Activated CD4-positive, alpha-beta T cell treated with anti-CD3 and anti-CD28 coated beads, Interleukin-2, amount 50 U/mL, for 4 hours (primary cell): ENCODE results near the gene SIGLEC8.
"Not testable (repeated sequence)": the region's sequence is repeated elsewhere in the genome, so short reads cannot be mapped to it uniquely, and the experiment has no call there.

Experiments used
- DNase-seq, 2 experiments: peaks; one replicate each; pipeline ENCODE4 v3.0.0-alpha.2; 2020

The SIGLEC8 gene

DNA sequence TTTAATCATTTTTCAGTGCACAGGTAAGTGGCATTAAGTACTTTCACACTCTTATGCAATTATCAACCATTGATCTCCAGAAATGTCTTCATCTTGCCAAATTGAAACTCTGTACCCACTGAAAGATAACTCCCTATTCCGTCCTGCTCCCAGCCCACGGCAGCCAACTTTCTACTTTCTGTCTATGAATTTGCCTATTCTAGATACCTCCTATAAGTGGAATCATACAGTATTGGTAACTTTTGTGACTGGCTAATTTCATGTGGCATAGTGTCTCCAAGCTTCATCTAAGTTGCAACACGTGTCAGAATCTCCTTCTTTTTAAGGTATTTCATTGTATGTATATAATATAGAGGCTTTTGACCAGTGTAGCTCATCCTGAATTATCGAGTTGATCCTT lies 14.4 kb upstream of the SIGLEC8 start:
- no peak for DNase-seq

DNA sequence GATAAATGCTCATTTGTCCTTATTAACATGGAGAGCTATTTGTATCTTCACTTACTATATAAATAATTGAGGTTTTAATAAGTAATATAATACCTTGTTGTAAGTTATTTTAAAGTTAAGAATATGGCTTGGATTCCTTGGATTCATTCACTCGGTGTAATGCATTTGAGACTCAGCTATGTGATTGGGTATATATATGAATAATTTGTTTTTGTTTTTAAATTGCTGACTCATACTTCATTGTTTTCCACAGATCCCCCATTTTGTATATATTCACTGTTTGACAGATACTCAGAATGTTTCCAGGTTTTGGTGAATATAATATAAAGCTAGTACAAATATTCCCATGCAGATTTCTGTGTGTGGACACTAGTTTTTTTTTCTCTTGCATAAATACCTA lies 13.3 kb upstream of the SIGLEC8 start:
- no peak for DNase-seq

DNA sequence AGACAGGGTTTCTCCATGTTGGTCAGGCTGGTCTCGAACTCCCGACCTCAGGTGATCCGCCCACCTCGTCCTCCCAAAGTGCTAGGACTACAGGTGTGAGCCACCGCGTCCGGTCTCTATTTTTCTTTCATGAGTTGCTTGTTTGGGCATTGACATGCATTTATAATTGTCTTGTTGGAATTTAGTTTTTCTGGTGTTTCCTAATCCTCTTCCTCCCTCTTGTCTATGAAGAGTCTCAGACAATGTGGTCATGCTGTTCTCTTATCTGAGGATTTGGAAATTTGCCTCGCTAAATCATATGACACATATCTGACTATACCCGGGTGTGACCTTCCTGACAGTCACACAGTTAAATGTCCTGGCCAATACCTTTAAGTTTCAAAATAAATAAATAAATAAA lies 12.7 kb upstream of the SIGLEC8 start:
- DNase-seq: no peak

DNA sequence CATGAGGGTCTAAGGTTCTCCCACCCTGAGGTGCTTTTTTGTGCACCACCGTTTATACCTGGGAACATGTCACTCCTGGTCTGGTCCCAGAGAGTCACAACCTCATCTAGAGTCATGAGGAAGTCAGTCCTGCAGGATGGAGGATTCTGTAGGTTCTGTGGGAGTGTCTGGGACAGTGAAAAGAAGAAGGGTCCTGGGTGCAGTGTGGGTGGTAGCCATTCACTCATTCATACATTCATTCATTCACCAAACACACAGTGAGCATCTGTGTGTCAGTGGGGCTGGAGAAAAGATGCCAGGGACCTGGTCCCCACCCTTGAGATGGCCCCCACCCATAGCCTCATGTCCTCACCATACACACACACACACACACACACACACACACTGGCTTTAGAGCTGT lies 11.4 kb upstream of the SIGLEC8 start:
- DNase-seq: no peak

DNA sequence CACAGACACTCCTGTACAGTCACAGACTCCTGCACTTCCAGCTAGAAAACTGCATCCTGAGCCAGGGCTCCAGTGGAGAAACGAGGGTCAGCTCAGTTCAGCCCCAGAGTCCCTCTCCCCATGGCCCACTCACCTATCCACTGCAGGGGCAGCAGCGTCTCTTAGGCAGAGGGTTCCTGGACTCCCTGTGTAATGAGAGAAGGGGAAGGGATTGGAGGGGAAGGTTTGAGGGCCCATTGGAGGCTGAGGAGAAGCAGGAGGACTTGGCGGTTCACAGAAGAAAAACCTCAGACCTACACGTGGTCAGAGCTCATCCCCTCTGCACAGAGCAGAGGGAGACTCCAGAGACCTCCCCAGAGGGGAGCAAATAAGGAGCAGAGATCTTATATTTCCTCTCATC lies 10.9 kb upstream of the SIGLEC8 start:
- no peak for DNase-seq

DNA sequence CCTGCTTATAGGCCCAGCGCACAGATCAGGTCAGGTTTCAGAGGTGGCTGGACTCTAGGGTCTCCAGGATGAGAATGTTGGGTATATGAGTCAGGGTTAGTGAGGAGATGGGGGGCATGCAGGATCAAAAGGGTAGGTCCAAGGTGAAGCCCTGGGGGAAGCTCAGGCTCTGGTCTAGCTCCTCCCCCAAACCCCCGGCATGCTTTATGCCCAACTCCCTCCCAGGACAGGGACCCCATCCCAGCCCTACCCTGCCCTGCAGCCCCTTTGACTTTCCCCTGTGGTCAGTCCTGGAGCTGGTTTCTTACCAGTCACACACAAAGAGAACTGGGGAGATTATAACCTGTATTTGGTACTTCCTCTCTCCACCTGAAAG lies 10.3 kb upstream of the SIGLEC8 start:
- DNase-seq: no peak

DNA sequence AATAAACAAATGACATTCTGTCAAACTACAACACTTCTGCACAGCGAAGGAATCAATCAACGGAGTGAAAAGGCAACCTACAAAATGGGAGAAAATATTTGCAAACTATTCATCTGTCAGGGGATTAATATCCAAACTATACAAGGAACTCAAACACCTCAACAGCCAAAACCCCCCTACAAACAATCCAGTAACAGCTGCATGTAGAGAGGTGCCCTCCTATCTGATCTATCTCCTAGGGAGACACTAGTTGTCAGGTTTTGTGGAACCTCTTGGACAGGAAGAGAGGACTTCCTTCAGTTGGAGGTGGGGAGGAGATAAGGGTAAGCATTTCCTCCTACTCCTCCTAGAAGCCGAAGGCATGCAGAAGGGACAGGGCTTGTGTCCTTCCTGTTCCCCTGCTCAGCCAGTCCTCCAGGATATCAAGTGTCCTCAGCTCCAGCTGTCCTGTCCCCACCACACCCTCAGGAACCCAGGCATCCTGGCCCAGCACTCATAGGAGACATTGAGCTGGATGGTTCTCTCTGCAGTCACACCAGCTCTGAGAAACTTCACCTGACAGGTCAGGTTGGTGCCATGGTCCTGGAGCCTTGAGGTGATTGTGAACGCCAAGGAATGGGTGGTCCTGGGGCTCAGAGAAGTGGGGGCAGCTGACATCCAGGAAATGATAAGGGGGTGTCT lies 9.8 kb upstream of the SIGLEC8 start:
- DNase-seq: no peak

DNA sequence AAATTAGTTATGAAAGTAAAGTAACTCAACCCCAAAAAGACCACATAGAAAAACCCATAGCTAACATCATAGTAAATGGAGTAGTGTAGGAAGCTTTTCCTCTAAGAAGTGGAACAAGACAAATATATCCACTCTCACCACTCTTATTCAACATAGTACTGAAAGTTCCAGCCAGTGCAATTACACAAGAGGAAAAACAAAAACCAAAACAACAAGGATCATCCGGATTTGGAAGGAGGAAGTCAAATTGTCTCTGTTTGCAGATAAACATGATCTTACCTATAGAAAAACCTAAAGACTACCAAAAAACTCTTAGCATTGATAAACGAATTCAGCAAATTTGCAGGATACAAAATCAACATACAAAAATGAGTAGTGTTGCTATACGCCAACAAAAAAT lies 8.5 kb upstream of the SIGLEC8 start:
- DNase-seq: no peak

DNA sequence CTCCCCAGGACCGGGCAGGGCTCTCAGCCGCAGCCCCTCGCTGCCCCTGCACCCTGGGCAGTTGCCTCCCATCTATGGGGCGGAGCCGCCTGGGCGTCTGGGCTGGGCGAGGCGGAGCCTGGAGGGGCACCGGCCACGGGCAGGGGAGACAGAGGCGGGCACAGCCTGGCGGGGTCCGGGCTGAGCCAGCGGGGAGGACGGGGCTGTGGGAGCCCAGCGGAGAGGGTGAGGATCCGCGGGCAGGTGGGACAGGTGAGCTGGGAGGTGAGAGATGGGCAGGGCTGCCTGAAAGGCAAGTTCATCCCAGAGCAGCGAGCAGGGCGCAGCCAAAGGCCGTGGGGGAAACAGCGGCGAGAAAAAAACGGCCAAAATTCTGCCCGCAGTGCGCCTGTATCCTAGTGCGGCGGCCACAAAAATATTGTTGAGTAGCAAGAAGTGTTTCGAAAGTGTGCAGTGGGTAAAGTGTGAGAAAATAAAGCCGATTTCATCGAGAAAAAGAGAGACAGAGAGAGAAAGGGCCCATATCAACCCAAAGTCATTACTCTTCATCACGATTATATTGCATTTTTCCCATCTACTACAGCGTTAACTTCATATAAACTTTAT lies 5.8 kb upstream of the SIGLEC8 start:
- DNase-seq: not testable (repeated sequence)

DNA sequence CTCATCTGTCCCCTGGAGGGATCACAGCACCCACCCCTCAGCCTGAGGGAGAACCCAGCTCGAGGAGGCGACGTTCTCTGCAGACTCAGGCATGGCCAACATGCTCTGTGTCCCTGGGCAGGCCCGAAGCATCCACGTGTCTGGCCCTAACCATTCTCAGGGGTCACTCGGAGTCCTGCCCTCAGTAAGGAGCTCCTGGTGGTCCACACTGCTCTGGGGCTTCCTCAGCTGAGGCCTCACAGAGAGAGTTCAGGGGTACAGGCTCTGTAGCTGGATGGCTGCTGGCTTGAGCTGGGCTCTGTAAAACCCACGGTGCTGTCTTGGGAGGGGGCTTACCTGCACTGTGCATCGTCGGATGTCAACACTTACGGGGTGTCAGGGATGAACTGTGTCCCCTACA lies 4.4 kb upstream of the SIGLEC8 start:
- no peak for DNase-seq

DNA sequence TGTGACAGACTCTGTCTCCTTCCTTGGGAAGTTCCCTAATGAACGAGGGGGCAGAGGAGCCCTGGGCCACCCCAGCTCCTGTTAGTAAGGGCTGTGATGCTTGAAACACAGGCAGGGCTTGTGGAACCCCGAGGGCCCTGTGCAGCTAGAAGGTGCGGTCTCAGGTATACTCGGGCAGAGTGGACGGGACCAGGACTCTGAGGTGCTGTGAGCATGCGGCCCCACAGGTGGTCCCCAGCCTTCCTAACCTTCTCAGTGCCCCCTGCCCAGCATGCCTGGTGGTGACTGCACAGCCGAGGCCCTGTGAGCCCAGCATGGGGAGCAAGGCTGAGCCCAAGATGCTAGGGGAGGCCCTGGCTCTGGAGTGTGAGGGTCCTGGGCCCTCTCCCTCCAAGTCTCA lies 4.0 kb upstream of the SIGLEC8 start:
- DNase-seq: no peak

DNA sequence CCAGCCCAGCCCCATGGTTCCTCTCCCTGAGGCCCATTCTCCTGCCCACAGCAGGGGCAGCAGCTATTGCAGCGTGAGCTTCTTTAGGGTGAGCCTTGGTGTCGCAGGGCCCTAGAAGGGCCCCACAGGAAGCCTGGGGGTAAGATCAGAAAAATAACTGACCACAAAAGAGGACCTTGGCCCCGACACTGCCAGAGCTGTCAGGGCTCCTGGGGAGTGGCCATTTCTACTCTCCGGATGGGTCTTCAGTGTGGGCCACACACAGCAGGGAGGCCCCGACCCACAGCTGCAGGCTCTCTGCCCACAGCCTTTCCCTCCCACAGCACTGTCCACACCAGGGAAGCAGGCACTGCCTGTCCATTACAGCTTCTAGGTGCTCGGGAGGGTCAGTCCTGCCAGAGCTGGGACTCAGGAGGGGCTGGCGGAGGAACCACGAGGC lies 3.5 kb upstream of the SIGLEC8 start:
- DNase-seq: no peak

DNA sequence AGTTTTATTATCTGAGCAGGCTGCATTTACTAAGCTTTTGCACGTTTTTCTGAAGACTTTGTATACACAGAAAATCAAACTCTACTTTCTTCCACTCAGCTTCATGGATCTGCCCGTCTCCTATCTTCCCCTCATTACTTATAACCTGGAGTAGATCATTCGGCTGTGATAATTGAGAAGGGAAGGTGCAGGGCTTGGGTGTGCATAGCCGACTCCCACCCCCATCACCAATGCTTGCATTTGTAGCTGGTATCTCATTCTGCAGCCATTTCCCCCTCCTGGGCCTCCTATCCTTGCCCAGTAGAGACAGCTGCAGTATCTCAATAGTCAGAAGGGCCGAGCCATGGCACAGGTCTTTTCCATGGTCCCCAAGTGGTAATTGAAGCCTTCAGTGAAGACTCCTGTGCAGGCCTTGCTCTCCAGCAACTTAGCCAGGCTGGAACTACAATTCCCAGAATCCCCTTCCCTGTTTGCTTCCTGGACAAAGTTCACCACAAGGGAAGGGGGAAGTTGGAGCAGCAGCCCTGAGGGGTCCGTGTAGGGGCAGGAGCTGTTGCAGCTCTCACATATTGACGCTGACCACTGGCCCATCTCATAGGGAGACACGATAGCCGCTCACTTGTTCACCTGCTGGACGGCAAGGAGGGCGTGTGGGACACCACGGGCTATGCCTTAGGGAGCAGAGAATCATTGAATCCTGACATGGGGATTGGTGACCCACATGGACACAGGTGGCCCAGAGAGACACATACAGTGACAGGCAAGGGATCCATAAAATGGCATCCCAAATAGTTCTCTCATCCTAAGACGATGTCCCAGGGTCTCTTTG lies 2.1 kb upstream of the SIGLEC8 start:
- DNase-seq: no peak

DNA sequence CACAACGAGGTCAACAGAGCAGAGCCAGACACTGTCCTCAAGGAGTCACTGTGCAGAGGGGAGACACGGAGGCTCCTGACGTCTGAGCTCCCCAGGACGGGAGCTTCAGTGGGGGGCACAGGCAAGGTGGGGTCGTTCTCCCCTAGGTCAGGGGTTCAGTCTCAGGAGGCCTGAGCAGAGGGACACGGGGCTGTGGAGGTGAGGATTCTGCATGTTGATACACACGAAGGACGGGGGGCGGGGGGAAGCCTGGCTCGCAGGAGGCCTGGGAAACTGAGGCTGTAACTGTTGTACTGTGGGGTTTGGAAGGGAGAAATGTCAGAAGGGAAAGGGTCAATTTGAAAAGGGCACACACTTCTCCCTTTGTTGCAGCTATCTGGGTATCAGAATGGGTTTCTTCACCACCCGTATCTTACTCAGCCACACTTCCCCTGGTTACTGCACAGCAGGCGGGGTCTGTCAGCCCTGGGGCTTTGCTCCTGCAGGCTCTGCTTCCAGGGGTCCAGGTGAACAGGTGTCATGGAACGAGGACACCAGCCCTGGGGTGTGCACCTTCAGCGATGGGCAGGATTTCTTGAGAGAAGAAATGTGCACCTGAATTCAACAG lies 748 bp upstream of the SIGLEC8 start:
- DNase-seq: no peak

DNA sequence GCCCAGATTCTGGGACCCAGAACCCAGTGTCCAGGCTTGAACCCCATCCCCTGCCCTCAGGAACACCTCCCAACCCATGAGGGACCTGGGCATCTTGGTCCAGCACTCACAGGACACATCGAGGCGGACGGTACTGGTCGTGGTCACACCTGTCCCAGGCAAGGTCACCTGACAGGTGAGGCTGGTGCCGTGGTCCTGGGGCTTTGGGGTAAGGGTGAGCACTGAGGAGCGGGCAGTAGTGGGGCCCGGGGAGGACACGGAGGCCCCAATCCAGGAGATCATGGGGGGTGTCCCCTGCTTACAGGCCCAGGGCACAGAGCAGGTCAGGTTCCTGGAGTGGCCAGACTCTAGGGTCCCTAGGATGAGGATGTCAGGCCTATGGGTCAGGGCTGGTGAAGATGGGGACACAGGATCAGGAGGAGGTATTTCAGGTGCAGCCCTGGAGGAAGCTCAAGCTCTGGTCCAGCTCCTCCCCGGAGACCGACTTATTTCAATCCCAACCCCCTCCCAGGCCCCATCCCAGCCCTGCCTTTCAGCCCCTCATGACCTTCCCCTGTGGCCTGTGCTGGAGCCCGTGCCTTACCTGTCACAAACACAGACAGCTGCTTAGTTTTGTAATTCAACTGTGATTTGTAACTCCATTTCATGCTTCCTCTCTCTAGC lies 772 bp downstream of the SIGLEC8 start:
- no peak for DNase-seq

DNA sequence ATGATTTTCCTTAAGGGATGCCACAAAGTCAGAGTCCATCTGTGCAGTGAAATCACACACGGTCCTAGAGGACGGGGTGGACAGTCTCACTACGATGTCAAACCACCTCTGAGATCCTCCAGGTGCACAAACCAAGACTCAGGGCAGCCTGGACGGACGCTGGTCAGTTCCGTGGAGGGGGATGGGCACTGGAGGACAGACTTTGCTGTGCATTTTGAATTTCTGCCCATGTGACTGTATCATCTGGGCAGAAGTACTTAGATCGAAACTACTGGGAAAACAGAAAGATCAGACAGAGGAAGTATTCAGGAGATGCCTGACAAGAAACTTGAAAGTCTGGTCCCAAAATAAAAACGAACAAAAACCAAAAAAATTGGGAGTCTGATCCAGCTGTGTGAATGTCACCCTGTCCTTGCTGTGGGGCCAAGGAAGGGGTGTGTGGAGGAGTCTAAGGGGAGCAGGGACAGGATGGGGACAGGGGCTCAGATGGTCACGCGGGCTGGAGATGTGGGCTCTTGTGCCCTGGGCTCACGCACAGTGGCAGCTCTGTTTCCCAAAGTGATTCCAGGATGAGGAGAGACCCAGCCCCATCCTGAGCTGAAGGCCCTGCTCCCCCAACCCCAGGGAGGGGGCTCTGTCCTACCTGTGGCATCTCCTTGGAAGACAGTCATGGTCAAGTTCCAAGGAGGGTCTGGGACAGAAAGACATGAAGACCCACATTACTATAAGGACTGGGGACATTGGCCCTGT lies 1.5 kb downstream of the SIGLEC8 start:
- no peak for DNase-seq

DNA sequence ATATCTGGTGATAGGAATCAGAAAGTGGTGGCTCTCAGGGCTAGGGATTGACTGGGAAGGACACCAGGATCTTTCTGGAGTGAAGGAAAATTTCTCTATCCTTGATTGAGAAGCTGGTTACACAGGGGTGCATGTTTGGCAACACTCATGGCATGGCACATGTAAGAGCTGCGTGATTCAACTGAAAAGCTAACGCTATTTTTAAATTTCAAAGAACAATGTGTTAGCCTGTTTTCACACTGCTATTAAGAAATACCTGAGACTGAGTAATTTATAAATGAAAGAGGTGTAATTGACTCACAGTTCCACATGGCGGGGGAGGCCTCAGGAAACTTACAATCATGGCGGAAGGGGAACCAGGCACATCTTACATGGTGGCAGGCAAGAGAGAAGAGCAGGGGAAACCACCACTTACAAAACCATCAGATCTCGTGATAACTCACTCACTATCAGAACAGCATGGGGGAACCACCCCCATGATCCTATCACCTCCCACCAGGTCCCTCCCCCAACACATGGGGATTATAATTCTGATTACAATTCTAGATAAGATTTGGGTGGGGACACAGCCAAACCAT lies 7.4 kb downstream of the SIGLEC8 start:
- DNase-seq: peak; percentile 13 to 28

DNA sequence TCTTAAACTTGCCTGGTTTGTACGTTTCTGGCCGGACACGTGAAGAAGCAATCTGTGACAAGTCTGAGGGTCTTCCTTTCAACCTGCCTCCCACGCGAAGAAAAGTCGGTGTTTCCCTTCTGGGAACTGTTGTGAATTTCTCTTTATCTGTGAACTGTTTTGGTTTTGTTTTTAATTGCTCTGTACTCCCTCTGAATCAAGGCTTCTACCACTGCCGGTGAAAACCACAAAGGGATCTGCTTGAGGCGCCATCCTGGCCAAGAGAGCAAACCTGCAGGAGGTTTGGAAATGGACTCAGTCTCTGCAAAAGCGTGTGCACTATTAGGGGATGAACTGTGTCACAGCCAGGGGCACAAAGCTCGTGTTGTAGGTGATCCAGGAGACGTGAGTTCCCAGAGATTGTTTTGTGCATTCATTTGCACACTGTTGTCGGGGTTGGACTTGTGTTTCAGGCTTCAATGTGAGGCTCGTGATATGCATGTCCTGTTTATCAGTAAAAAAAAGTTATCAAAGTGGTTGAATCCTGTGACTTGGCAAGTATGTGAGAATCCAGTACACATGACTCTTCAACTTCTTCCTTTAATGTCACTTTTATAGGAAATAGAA lies 9.7 kb downstream of the SIGLEC8 start:
- DNase-seq: peak in 1 of 2 experiments; percentile 33

DNA sequence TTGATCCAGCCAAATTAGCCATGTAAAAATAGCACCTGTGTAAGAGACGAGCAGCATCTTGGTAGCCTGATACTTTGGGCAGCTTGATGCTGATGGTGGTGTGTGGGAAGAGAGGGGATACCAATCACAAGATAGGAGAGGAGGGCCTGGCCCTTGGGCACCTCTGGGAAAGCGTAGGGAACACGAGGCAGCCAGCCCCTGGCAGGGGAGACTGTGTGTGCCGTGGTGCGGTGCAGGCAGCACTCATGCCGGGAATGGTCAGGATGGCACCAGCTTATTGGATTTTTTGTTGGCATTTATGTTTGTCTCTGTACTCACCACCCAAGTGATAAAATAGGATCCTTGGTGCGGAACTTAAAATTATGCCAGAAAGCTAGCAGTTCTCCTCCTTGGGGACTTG lies 10.2 kb downstream of the SIGLEC8 start:
- DNase-seq: no peak

DNA sequence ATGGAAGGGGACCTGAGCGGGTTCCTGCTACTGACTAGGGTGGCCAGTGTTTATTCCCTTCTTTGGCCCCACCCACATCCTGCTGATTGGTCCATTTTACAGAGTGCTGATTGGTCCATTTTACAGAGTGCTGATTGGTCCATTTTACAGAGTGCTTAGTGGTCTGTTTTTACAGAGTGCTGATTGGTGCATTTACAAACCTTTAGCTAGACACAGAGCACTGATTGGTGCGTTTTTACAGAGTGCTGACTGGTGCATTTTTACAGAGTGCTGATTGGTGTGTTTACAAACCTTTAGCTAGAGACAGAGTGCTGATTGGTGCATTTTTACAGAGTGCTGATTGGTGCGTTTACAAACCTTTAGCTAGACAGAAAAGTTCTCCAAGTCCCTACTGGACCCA lies 10.7 kb downstream of the SIGLEC8 start:
- DNase-seq: not testable (repeated sequence)
